ENCODE results near the gene JHY. TPM values are rescaled to one million over a fixed set of nuclear protein-coding genes. Genes with fewer than 3 reads are reported as not detected.

Gene JHY
- total and polyA plus RNA-seq, 12 donors, result 0.84 to 6.8 (median 1.4) TPM

DNA sequence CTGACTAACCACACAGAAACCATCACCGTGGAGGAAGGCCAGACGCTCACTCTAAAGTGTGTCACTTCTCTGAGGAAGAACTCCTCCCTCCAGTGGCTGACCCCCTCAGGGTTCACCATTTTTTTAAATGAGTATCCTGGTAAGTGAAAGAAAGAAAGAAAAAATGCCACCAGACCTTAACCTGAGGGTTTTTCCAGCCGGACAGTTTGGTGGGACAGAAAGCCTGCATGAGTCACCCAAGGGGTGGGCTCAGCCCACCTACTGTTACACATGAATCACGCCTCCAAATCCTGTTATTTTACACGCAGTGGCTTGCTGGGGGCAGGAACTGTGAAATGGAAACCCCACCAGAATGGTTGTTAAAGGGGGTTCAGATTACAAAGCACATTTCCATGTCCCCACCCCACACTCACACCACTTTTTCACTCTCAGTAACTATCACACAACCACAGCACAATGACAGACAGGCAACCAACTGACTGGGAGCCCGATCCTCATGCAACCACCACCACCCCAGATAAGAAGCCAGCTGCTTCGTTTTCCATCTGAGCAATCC is 32.4 kb upstream of the JHY start:
- TF ChIP-seq, protein P1, sequence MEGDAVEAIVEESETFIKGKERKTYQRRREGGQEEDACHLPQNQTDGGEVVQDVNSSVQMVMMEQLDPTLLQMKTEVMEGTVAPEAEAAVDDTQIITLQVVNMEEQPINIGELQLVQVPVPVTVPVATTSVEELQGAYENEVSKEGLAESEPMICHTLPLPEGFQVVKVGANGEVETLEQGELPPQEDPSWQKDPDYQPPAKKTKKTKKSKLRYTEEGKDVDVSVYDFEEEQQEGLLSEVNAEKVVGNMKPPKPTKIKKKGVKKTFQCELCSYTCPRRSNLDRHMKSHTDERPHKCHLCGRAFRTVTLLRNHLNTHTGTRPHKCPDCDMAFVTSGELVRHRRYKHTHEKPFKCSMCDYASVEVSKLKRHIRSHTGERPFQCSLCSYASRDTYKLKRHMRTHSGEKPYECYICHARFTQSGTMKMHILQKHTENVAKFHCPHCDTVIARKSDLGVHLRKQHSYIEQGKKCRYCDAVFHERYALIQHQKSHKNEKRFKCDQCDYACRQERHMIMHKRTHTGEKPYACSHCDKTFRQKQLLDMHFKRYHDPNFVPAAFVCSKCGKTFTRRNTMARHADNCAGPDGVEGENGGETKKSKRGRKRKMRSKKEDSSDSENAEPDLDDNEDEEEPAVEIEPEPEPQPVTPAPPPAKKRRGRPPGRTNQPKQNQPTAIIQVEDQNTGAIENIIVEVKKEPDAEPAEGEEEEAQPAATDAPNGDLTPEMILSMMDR (IDR thresholded peaks at IDR 0.05), result no peak
- TF ChIP-seq POLR2A (IDR thresholded peaks at IDR 0.05), result no peak
- H3K4me1 ChIP-seq (replicated peaks in 1 of 2), result no peaks in the 10 kb centered on the region
- DNase-seq, result no peak
- intact Hi-C loops (cut with DNase I), result loop anchor here (5.0 to 10.0 kb wide), 5 partner anchors 45 to 273 kb away; no protein-coding TSS in a partner anchor
- no peaks in the 10 kb centered on the region for H3K27me3 ChIP-seq
- H3K36me3 ChIP-seq (replicated peaks in 1 of 2), result no peaks in the 10 kb centered on the region
- no peaks in the 10 kb centered on the region for H3K9me3 ChIP-seq (replicated peaks in 1 of 3)
- no peak overlapping the region for H3K4me3 ChIP-seq
- no peak overlapping the region for H3K27ac ChIP-seq
- 63 to 66% (median 65%) methylated on average over 7 of the region's 7 CpGs for WGBS, 4 donors

DNA sequence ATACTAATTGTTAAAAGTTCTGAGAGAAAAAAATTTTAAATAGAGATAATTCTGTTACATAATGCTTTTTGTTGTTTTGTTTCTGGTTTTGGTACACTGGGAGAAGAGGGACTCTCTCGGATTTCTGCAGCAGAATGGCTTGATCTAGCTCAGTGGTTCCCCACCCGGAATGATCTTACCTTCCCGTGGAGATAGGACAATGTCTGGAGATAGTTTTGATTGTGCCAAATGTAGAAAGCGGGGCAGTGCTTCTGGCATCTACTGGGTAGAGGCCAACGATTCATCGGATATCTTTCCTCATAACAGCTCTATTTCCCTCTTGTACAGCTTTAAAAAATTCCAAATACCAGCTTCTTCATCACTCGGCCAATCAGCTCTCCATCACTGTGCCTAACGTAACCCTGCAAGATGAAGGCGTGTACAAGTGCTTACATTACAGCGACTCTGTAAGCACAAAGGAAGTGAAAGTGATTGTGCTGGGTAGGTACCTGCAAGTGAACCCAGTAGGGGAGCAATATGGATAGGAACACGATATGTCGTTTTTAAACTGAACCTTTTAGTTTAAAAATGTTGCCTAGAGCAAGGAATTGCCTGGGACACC is 31.1 kb upstream of the JHY start:
- 64 to 71% (median 70%) methylated on average over 12 of the region's 12 CpGs for WGBS, 4 donors
- H3K27ac ChIP-seq, result no peak overlapping the region
- intact Hi-C loops (cut with DNase I), result loop anchor here (5.0 to 10.0 kb wide), 5 partner anchors 47 to 274 kb away; no protein-coding TSS in a partner anchor

DNA sequence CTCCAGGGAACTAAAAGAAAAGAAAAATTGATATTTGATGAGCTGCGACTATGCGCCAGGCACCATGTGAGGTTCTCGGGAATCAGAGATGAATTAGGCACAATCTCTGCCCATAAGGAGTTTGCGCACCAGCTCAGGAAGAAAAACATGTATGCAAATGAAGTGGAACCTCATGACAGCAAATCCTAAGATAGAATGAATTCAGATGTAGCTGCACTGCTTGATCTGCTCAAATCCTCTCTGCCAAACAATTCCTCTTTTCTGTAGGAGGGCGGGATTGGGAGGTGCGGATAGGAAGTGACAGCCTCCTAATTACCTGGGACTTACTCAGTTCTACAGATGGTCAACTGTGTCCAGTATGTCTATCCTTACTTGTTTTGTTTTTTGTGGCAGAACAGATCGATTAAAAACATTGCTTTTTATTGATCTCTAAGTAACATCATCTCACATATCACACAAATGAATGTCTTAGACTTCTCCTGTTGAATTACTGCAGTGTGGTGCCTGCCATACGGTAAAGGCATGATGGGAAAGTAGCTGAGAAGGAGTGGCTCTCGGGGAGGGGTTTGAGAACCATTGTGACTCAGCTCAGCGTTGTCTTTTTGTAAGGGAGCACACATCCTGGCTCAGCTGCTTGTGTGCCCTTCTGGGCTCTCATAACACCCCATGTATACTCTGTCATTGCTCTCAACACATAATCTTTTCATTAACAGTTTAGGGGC is 30.3 kb upstream of the JHY start:
- DNase-seq, result no peak
- Histone ChIP-seq H3K4me3 (no peak overlapping the region), H3K4me1 (replicated peaks in 1 of 2) (no peaks in the 10 kb centered on the region), H3K27ac (no peak overlapping the region), H3K27me3 (no peaks in the 10 kb centered on the region), H3K36me3 (replicated peaks in 1 of 2) (no peaks in the 10 kb centered on the region), H3K9me3 (replicated peaks in 1 of 3) (no peaks in the 10 kb centered on the region)
- intact Hi-C loops (cut with DNase I), result loop anchor here (5.0 to 10.0 kb wide), 5 partner anchors 47 to 275 kb away; no protein-coding TSS in a partner anchor
- TF ChIP-seq POLR2A (IDR thresholded peaks at IDR 0.05), result no peak
- TF ChIP-seq, protein P1 (IDR thresholded peaks at IDR 0.05), result no peak
- 70 to 76% (median 72%) methylated on average over 10 of the region's 10 CpGs for WGBS, 4 donors

More for the DNA sequence above, 31.1 kb upstream of the JHY start:
- no peak for DNase-seq
- no peaks in the 10 kb centered on the region for H3K36me3 ChIP-seq (replicated peaks in 1 of 2)
- no peak for TF ChIP-seq POLR2A (IDR thresholded peaks at IDR 0.05)
- TF ChIP-seq, protein P1 (IDR thresholded peaks at IDR 0.05), result no peak
- H3K27me3 ChIP-seq, result no peaks in the 10 kb centered on the region
- H3K4me1 ChIP-seq (replicated peaks in 1 of 2), result no peaks in the 10 kb centered on the region
- no peaks in the 10 kb centered on the region for H3K9me3 ChIP-seq (replicated peaks in 1 of 3)
- no peak overlapping the region for H3K4me3 ChIP-seq

DNA sequence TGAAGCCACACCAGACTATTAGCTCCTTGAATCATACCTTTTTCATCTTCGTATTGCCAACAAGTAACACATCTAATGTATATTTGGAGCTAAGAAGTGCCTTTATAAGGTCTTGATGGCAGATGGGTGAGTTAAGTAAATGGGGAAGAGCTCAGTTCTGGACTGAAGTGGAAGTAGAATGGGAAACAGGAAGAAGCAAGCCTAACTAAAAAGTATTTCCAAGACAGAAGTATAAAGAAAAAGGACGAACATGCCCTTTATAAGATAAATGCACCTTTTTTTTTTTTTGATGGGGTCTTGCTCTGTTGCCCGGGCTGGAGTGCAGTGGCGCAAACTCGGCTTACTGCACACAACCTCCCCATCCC is 29.8 kb upstream of the JHY start:
- no peaks in the 10 kb centered on the region for H3K36me3 ChIP-seq (replicated peaks in 1 of 2)
- H3K27me3 ChIP-seq, result no peaks in the 10 kb centered on the region
- WGBS, 4 donors, result 70 to 86% (median 75%) methylated on average over 5 of the region's 5 CpGs
- DNase-seq, result no peak
- H3K27ac ChIP-seq, result no peak overlapping the region
- intact Hi-C loops (cut with DNase I), result loop anchor here (5.0 to 10.0 kb wide), 5 partner anchors 48 to 275 kb away; no protein-coding TSS in a partner anchor
- TF ChIP-seq, protein P1 (IDR thresholded peaks at IDR 0.05), result no peak
- no peak for TF ChIP-seq POLR2A (IDR thresholded peaks at IDR 0.05)
- no peak overlapping the region for H3K4me3 ChIP-seq
- no peaks in the 10 kb centered on the region for H3K4me1 ChIP-seq (replicated peaks in 1 of 2)
- H3K9me3 ChIP-seq (replicated peaks in 1 of 3), result no peaks in the 10 kb centered on the region

Data from adrenal gland (tissue), 12 donors.